Mucosa of rectum (tissue), 2 donors: ENCODE results near the gene NR3C1.

Source experiments
- H3K27ac ChIP-seq, 2 donors: one replicate each; pipeline ENCODE4 v1.7.0; 2013; ENCODE audit warnings: inconsistent platforms in 2 of 2, low read depth in 2 of 2, low read length in 2 of 2
- H3K27me3 ChIP-seq, 2 donors: one replicate each; pipeline ENCODE4 v1.7.0; 2013; ENCODE audit warnings: low read length in 2 of 2; ENCODE audit not compliant: control insufficient read depth in 2 of 2, insufficient read depth in 2 of 2
- H3K36me3 ChIP-seq, 2 donors: one replicate each; pipeline ENCODE4 v1.7.0; 2013; ENCODE audit warnings: low read length in 2 of 2; ENCODE audit not compliant: control insufficient read depth in 2 of 2, insufficient read depth in 2 of 2
- H3K4me1 ChIP-seq, 2 donors: one replicate each; pipeline ENCODE4 v1.7.0; 2013; ENCODE audit warnings: low read length in 2 of 2, mild to moderate bottlenecking in 1 of 2; ENCODE audit not compliant: control insufficient read depth in 2 of 2, insufficient read depth in 2 of 2
- H3K4me3 ChIP-seq, 2 donors: one replicate each; pipeline ENCODE4 v1.7.0; 2013; ENCODE audit warnings: low read length in 2 of 2
- H3K9ac ChIP-seq, 2 donors: one replicate each; pipeline ENCODE4 v1.7.0; 2013; ENCODE audit warnings: low read length in 2 of 2, low read depth in 1 of 2, mild to moderate bottlenecking in 1 of 2
- H3K9me3 ChIP-seq, 2 donors: one replicate each; pipeline ENCODE4 v1.7.0; 2013; ENCODE audit warnings: low read length in 2 of 2; ENCODE audit not compliant: control insufficient read depth in 2 of 2
- donor health status: healthy.
- donor health status: Normal muscosa, but diverticular disease.

Gene NR3C1

DNA sequence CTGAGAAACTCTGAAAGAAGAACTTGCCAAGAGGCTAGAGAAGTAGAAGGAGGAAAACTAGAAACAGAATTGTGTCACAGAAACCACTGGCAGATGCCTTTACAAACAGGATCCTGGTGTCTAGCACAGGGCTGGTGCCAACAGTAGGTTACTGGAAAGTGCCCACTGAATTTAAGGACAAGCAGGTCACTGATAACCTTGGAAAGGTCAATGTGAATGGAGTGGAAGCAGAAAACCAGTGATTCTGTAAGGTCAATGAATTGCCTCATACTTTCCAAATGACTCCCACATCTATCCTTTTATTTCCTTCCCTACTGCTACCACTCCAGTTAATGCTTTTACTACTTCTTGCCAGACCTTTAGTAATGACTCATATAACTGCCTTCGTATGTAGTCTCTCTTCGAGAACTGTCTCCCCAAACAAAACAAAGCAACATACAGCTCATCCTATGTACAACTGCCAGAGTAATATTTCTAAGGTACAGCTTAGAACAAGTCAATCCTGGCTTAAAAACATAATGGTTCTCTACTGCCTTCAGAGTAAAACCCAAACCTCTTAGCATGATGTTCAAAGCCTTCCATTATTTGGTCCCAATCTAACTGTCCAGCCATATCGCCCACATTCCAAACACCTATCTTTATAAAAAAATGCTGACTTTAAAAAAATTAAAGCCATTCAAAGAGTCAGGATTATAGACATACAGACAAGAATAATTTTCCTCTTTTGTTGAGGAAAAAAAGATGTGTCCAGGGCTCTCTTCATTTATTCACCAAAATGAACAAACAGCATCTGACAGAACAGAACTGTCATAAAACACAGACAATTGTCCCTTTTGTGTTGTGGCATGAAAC is 52.5 kb downstream of the NR3C1 start:
- Histone ChIP-seq H3K9me3 (no peaks in the 10 kb centered on the region), H3K27ac (no peak overlapping the region), H3K4me3 (no peak overlapping the region), H3K4me1 (peaks cover 3 to 10% of the 10 kb centered on the region in 2 donors), H3K36me3 (no peaks in the 10 kb centered on the region), H3K9ac (no peak overlapping the region), H3K27me3 (no peaks in the 10 kb centered on the region)

DNA sequence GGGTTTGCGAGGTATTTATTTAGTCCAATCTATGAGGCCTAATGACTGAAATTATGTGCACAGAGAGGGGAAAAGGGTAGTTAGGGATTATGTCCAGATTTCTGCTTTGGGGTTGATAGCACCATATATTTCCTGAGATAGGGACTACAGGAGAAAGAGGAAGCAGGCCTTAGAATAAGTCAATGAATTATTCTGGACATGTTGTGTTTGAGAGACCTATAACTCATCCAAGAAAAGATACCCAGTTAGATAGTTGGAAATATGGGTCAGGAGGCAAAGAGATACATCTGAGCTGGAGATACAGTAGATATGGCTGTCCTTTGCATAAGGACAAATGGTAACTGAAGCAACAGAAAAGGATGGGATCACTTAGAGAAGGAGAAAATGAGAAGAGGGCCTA is 53.1 kb downstream of the NR3C1 start:
- Histone ChIP-seq H3K9me3 (no peaks in the 10 kb centered on the region), H3K27ac (no peak overlapping the region), H3K4me1 (peaks cover 0 to 10% of the 10 kb centered on the region in 2 donors)

GRCh38 chr5:143349177-143349576 is 54.3 kb downstream of the NR3C1 start:
- H3K4me3 ChIP-seq = no peak overlapping the region
- H3K36me3 ChIP-seq = no peaks in the 10 kb centered on the region
- H3K27me3 ChIP-seq = no peaks in the 10 kb centered on the region
- no peak overlapping the region for H3K9ac ChIP-seq
- peaks cover 0 to 10% of the 10 kb centered on the region in 2 donors for H3K4me1 ChIP-seq
- H3K27ac ChIP-seq = no peak overlapping the region
- no peaks in the 10 kb centered on the region for H3K9me3 ChIP-seq

More for the DNA sequence above, 53.1 kb downstream of the NR3C1 start:
- Histone ChIP-seq H3K27me3 (no peaks in the 10 kb centered on the region), H3K9ac (no peak overlapping the region), H3K36me3 (no peaks in the 10 kb centered on the region), H3K4me3 (no peak overlapping the region)

DNA sequence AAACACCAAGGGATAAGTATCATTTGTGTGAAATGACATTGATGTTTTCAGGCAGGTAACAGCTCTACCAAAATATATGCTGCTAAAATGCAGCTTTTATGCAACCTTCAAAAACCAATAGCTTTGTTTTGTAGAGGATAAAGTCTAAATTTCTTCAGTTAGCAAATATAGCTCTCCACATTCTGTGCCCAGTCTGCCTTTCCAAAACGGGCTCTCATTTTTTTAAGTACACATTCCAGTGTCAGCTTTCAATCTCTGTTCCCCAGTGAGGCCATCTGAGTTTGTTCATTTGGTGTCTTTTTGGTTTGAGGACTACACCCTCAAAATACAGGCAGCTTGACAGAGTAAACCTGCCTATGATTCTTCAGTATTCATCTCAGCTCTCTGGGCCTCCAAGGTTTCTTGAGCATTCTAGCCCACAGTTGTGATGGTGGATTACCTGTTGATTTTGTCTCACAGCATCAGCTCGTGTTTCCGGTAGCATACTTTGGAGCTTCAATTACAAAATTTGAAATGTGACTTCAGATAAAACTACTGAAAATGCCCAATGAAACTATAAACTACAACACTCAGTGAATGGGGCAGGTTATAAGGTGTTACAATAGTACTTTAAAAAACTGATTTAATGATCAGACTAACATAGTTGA is 55.7 kb downstream of the NR3C1 start:
- no peak overlapping the region for H3K27ac ChIP-seq
- H3K27me3 ChIP-seq = no peaks in the 10 kb centered on the region
- H3K4me1 ChIP-seq = peaks cover 0 to 7% of the 10 kb centered on the region in 2 donors

GRCh38 chr5:143347046-143347445 is 56.4 kb downstream of the NR3C1 start:
- H3K9me3 ChIP-seq = no peaks in the 10 kb centered on the region
- H3K27ac ChIP-seq = no peak overlapping the region
- H3K4me1 ChIP-seq = peaks cover 0 to 4% of the 10 kb centered on the region in 2 donors

More for the DNA sequence above, 55.7 kb downstream of the NR3C1 start:
- Histone ChIP-seq H3K9ac (no peak overlapping the region), H3K36me3 (no peaks in the 10 kb centered on the region), H3K4me3 (no peak overlapping the region), H3K9me3 (no peaks in the 10 kb centered on the region)

DNA sequence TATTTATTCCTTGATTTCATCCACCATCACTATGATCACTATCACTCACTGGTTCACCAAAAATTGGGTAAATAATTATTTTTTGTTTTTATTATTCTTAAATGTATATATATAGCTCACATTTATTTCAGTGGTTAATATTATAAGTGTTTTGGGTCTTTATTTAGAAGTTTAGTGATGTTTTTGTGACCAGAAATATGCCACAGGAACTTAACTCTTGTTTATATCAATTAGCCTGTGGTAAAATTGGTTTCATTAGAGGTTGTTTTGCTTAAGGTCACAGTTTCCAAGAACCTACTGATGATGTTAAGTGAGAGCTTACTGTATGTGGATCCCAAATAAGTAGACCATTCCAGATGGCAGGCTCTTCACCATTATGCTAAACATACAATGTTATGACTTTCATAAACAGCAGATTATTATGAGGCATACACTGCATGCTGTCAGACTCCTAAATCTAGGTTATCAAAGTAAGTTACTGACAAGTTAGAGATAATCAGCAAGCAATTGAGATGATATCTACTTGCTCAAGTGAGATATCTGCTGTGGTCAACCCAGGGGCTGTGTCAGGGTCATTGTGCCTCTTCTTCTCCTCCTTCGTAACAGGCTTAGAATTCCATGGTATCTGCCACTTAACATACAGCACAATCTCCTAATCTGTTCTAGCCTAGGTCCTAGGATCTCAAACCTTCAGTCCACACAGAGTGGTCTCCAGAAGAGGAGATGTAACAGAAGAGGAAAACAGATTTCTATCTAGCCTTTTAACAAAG is 57.6 kb downstream of the NR3C1 start:
- H3K36me3 ChIP-seq = no peaks in the 10 kb centered on the region
- H3K27me3 ChIP-seq = no peaks in the 10 kb centered on the region
- H3K4me1 ChIP-seq = peaks cover 0 to 2% of the 10 kb centered on the region in 2 donors
- H3K4me3 ChIP-seq = no peak overlapping the region
- H3K27ac ChIP-seq = no peak overlapping the region
- H3K9me3 ChIP-seq = no peaks in the 10 kb centered on the region
- H3K9ac ChIP-seq = no peak overlapping the region

More at GRCh38 chr5:143347046-143347445, 56.4 kb downstream of the NR3C1 start:
- no peak overlapping the region for H3K9ac ChIP-seq
- no peaks in the 10 kb centered on the region for H3K27me3 ChIP-seq
- H3K4me3 ChIP-seq = no peak overlapping the region
- H3K36me3 ChIP-seq = no peaks in the 10 kb centered on the region

DNA sequence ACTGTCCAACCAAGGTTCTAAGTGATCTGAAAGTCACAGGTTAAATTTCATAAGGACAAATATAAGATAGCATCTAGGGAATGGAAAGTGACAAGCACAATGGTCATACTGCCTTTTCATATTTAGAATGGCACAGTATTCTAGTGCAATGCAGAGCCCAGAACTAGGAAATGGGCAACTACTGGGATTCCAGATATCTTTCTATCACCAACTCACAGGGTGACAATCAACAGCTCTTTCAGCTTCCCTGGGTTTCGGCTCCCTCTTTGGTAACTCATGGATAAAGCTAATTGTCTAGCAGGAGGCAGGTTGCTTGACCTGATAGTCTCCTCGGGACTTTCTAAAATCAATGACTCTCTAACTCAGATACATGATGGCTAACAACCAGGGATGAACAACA is 60.4 kb downstream of the NR3C1 start:
- Histone ChIP-seq H3K9me3 (no peaks in the 10 kb centered on the region), H3K27ac (no peak overlapping the region), H3K36me3 (no peaks in the 10 kb centered on the region), H3K27me3 (no peaks in the 10 kb centered on the region), H3K9ac (no peak overlapping the region), H3K4me1 (no peaks in the 10 kb centered on the region), H3K4me3 (no peak overlapping the region)

DNA sequence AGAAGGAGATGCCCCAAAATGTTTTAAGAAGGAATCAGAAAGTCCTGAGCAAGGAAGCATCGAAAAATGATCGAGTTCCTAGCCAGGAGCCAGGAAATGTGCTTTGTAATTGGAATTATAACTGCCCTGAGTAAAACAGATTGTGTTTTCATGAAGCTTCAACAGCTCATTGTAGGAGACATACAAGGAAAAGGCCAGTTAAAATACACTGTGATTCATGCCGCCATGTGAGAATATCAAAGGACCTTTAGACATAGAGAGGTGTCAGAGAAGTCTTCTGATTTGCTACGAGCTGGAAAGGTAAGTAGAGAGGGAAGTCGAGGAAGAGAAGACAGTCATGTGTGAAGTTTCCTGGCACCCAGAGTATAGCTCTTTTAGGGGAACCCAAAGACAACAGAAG is 60.9 kb downstream of the NR3C1 start:
- H3K36me3 ChIP-seq = no peaks in the 10 kb centered on the region
- H3K27me3 ChIP-seq = no peaks in the 10 kb centered on the region
- no peak overlapping the region for H3K9ac ChIP-seq
- no peaks in the 10 kb centered on the region for H3K9me3 ChIP-seq
- H3K27ac ChIP-seq = no peak overlapping the region
- H3K4me3 ChIP-seq = no peak overlapping the region
- no peaks in the 10 kb centered on the region for H3K4me1 ChIP-seq

DNA sequence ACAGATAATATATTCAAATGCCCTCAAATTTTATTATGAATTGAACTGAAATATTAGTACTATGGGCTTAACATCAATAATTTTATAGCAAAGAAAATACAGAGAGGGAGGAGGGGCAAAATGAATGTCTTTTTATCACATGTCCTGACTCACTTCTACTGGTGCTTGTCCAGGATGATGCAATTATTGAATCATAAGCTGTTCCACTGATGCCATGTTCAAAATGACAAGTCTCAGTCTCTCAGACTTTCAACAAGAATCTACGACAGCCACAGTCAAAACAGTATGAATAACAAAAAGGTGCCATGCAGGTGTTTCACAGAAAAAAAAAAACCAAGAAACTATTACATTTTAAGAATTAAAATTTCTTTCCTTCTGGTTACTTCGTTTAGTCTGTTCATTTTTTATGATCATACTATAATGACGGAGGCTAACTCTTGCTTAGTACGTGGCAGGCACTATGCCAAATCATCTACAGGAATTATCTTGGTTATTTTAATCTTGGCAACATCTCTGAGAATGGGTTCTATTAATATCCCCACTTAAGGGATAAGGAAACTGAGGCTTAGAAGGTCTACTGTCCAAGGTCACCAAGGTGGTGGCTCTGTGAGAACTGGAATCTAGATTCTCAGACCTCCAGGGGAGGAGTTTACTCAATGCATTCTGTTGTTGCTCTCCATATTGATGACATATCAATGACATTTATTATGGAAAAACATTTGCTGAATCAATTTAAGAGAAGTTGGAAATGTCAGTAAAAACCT is 61.5 kb downstream of the NR3C1 start:
- no peak overlapping the region for H3K9ac ChIP-seq
- H3K4me1 ChIP-seq = no peaks in the 10 kb centered on the region
- H3K36me3 ChIP-seq = no peaks in the 10 kb centered on the region
- H3K9me3 ChIP-seq = no peaks in the 10 kb centered on the region
- no peaks in the 10 kb centered on the region for H3K27me3 ChIP-seq
- no peak overlapping the region for H3K27ac ChIP-seq
- no peak overlapping the region for H3K4me3 ChIP-seq
